VCaP (cell line): Measurements from ENCODE around the gene CELF1.
"Not testable (repeated sequence)": the region's sequence is repeated elsewhere in the genome, so short reads cannot be mapped to it uniquely, and the experiment has no call there.

ENCODE experiments used
- H3K27ac ChIP-seq: fragments of 450-650 bp; 2 replicates; pipeline ENCODE4 v1.5.1; 2017
- TF ChIP-seq, protein P1 (sequence below): fragments of 450-650 bp; conservative IDR thresholded peaks from 2 replicates; pipeline ENCODE4 v1.5.1; 2017; ENCODE audit warnings: mild to moderate bottlenecking, moderate library complexity

CELF1 gene

DNA sequence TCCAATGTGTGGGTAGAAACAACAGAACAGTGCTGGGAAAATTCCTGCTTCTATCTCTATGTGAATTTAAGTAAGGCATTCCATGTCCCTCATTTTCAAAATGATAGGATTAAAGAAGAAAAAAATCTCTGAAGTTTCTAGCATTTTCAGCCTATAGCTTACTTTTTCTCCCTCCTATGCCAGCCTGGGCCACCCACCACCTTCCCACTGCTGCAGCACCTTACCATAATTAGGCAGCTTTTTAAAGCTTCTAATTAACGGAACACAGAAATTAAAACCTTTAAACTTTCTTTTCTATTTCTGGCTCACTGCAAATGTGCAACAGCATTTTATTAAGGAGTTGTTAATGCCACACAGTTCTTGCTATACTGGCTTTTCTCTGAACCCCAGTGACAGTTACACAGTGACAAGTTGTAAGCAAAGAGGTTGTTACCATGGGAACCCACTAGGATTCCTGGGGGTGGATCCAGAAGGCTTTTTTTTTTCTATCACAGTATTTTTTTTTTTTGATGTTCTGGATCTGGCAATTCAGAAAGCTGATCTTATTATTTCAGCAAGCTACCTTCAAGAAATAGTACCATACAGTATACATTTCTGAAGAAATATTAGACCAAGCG lies 20.2 kb downstream of the CELF1 start:
- no peak overlapping the region for H3K27ac ChIP-seq
- TF ChIP-seq, protein P1, sequence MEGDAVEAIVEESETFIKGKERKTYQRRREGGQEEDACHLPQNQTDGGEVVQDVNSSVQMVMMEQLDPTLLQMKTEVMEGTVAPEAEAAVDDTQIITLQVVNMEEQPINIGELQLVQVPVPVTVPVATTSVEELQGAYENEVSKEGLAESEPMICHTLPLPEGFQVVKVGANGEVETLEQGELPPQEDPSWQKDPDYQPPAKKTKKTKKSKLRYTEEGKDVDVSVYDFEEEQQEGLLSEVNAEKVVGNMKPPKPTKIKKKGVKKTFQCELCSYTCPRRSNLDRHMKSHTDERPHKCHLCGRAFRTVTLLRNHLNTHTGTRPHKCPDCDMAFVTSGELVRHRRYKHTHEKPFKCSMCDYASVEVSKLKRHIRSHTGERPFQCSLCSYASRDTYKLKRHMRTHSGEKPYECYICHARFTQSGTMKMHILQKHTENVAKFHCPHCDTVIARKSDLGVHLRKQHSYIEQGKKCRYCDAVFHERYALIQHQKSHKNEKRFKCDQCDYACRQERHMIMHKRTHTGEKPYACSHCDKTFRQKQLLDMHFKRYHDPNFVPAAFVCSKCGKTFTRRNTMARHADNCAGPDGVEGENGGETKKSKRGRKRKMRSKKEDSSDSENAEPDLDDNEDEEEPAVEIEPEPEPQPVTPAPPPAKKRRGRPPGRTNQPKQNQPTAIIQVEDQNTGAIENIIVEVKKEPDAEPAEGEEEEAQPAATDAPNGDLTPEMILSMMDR, result no peak

DNA sequence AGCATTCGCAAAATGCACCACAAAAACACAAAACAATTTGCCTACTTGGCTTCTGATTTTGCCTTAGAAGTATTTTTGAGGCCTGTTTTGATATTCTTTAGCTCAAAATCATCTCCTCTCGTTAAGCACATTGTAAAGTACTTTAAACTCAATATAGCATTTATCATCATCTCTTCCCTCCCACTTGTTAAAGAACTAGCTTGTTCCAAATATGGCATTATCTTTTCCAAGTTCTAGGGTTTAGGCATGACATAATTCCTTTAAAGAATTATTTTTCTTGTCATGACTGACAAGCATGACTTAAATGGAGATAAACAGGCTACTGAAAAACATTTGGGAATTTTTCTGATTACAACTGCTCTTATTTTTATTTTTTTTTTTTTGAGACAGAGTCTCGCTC lies 21.3 kb downstream of the CELF1 start:
- no peak overlapping the region for H3K27ac ChIP-seq
- TF ChIP-seq, protein P1, result no peak

DNA sequence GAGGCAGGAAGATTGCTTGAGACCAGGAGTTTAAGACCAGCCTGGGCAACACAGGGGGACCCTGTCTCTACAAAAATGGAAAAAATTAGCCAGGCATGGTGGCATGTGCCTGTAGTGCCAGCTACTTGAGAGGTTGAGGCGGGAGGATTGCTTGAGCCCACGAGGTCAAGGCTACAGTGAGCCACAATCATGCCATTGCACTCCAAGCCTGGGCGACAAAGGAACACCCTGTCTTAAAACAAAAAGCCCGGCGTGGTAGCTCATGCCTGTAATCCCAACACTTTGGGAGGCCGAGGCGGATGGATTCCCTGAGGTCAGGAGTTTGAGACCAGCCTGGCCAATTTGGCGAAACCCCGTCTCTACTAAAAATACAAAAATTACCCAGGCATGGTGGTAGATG lies 22.2 kb downstream of the CELF1 start:
- H3K27ac ChIP-seq, result not testable (repeated sequence)

DNA sequence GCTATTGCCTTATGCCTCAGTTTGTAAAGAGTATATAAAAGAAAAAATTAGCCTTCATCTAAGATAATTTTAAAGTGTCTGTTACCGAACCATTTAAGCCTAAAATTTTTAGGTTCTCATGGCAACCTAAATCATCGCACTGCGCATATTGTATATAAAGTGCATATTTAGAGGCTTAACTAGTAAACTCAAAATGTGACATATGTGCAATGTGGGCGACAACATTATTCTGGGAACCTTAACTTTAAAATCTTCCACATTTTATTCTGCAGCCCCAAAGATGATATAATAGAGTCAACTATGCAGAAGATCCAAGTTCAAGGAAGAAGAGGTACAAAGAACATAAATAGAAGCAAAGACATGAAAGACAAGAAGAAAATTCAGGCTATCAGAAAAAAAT lies 23.0 kb downstream of the CELF1 start:
- H3K27ac ChIP-seq, result no peak overlapping the region; the same call in 1 of the 2 replicates
- TF ChIP-seq, protein P1, result no peak

DNA sequence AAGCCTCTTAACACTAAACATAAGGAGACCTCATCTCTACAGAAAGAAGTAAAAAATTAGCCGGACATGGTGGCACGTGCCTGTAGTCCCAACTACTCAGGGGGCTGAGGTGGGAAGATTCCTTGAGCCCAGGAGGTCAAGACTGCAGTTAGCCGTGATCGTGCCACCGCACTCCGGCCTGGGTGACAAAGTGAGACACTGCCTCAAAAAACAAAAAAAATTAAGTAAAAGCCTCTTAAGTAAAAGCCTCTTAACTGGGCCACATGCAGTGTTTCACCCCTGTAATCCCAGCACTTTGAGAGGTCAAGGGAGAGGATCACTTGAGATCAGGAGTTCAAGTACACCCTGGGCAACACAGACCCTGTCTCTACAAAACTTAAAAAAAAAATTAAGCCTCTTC lies 25.7 kb downstream of the CELF1 start:
- H3K27ac ChIP-seq, result no peak overlapping the region
- TF ChIP-seq, protein P1, result no peak

DNA sequence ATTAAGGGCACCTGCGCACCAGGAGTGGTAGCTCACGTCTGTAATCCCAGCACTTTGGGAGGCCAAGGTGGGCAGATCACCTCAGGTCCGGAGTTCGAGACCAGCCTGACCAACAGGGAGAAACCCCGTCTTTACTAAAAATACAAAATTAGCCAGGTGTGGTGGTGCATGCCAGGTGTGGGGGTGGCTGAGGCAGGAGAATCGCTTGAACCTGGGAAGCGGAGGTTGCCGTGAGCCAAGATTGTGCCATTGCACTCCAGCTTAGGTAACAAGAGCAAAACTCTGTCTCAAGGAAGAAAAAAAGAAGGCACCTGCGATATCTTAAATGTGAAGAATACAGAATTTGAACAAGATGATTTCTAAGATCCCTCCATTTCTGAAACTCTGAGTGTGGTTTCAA lies 26.9 kb downstream of the CELF1 start:
- not testable (repeated sequence) for H3K27ac ChIP-seq

DNA sequence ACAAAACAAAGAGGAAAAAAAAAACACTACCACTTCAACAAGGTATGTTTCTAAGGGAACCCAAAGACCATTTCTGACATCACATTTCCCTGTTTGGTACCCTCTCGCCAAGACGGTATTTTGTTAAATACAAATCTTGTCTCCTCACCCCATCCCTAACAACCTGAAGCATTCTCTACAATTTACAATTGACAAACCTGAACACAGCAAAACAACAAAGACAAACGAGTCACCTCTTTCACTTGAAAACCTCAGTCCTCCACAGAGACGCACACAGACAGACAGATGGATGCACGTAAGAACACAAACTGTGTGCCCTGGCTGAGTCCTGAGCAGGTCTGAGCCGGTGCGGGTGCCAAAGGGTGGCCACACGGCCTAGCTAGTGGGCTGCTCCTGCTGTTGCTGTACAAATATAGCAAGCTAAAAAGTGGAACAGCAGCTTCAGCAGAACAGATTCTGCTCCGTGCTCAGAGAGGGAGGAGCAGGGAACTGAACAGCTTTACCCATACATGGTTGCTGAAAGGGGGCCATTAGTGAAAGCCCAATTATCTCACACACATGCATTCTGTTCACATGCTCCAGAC lies 28.5 kb downstream of the CELF1 start:
- TF ChIP-seq, protein P1, result no peak
- peak overlapping the region; percentile 37 for H3K27ac ChIP-seq

DNA sequence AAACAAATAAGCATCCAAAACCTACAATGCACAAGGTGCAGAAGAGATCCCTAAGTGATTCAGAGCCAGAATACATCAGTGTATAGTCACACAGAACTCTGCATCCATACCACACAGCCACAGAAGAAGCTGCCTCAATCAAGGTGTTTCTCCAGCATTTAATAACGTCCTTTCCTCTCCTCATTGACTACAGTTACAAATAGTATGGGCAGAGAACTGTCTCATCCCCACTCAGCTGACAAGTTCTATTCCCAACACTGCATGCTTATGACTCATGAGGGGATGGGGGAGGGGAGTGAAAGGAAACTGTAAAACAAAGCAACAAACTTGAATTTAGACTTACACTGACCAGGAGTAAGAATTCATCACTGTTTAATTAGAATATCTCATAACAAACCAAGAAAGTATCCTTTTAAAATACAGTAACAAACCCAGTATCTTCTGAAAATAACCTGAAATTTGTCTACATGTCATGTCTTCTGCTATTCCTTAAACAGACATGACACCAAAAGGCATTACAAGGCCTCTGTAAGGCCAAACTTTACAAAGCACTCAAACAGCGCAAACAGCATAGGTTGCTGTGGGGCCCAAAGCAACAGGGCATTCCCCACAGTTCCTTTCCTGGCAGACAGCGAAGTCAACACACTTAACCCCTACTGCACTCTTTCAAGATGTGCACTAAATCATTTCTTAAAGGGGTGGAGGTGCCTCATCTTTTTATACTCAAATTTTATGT lies 29.3 kb downstream of the CELF1 start:
- H3K27ac ChIP-seq, result peak overlapping the region; percentile 37; the same call in 1 of the 2 replicates
- TF ChIP-seq, protein P1, result no peak
